Stimulated activated CD4-positive, alpha-beta T cell treated with anti-CD3 and anti-CD28 coated beads, TNF-alpha, amount 100 ng/mL, for 1 hour (primary cell): ENCODE data around the gene LYSMD3.

Experiments
- DNase-seq, 3 donors: peaks; one replicate each; pipeline ENCODE4 v3.0.0-alpha.2; 2020; ENCODE audit warnings: low read depth in 3 of 3, low spot score in 1 of 3

LYSMD3 gene

DNA sequence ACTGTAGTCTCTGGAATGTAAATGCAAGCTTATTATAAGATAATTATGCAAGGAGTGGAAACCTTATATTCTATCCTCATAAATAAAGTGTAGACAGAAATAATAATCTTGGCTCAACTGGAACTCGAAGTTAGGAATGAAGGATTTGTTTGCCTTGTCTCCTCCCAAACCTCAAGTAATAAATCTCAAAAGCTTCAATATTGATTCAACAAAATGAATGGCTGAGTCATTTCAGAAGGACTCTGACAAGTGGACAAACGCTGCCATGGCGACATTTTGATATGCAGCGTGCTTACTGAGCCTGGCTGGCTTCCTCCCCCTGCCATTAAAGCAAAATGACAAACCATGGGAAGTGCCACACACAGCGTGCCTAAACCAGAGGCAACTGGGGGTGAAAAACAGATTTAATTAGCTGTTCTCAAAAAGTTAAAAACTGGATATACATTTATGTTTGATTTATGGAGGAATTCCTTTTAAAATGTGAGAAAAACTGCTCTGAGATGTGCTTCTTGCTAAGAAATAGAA, 18.7 kb upstream of the LYSMD3 start:
- no peak for DNase-seq

DNA sequence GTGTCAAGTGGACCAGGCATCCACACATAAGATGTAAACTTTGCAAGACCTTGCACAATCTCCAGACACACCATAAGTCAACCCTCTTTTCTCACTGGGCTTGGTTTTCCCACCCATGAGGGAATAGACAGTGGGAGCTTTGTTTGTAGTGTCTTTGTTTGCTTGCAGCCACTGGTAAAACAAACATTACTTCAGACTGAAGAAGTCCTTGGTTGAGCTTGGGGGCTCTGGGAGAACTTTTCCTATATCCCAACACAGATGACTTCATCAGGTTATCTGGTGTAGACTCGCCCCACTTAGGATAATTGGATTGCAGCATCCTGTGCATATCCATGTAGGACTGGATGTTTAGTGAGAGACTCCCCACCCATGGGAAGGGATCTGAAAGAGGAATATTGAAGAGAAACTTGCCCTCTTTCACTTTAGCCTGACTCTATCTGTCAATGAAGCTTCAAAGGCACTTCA, 17.7 kb upstream of the LYSMD3 start:
- DNase-seq: no peak

DNA sequence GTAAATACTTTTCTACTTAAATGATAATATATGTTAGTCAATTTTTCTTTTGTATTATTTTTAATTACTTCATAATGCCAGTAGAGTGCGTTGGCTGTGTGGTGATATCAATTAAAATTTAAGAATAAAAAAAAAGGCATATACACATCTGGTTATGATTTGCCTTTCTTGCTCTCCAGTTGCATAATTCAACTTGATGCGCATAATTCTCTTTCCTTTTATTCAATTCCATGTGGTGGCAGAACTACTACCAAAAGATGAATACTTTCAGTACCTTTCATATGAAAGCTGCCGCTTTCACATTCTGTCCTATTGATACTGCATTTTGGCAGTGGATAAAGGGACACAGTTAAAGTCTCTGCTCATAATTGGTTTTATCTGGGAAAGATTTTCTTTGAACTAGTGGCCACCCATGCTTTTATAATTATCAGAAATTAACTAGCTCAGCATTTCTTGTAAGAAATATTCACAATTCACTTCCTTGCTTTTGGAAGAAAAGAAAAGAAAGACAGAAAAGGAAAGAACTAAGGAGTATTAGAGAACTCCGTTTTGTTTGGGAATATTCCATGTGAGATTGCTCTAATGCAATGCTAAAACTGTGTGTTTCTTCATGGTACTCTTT, 16.9 kb upstream of the LYSMD3 start:
- no peak for DNase-seq

DNA sequence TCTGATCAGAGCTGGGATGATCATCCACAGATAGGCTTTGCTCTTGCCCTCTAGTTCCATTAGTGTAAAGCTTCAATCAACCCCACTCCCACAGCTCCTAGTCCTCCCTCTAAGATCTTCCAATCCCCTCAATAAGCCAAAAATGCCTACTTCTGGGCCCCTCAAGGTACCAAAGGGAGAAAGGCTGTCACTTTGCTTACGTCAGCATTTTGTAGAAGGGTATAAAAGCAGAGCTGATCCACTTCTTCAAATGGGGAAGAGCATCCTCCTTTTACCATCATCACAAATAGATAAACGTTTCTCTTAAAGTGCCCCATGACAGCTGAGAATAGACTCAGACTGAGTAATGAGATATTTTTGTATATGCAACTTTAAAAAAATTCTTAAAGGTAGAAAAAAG, 16.1 kb upstream of the LYSMD3 start:
- DNase-seq: no peak

DNA sequence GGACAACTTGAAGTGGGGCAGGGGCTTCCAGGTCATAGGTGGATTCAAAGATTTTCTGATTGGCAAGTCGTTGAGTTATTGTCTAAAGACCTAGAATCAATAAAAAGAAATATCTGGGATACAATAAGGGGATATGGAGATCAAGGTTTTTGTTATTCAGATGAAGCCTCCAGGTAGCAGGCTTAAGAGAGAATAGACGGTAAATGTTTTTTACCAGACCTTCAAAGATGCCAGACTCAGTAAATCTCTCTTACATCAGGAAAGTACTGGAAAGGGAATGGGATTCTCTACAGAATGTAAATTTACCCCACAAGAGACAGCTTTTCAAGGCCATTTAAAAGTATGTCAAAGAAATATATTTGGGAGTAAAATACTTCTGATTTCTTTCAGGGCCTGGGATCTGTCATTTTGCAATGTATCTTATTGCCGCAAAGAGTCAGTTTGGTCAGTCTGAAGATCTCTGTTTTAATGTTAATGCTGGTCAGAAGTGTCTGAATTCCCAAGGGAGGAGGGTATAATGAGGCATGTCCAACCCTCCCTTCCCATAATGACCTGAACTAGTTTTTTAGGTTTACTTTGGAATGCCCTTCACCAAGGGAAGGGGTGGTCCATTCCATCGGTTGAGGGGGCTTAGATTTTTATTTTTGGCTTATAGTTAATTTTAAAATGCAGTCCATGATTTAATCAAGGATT, 13.6 kb upstream of the LYSMD3 start:
- no peak for DNase-seq

DNA sequence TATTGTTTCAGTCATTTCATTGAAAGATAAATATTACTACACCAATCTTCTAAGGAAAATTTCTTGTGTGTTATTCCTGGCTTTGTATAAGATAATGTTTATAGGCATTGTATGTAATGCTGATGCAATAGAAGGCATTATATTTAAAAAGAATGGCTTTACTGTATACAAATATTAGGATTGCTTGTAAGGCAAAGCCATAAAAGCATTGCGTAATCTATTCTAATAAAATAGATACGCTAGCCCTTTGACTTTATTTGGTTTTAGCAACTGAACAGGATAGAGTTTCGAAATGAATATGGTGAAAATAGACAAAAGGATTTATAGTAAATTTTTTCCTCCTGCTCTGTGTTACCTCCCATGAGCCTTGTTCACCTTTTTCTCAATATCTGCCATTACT, 5.5 kb upstream of the LYSMD3 start:
- DNase-seq: no peak

DNA sequence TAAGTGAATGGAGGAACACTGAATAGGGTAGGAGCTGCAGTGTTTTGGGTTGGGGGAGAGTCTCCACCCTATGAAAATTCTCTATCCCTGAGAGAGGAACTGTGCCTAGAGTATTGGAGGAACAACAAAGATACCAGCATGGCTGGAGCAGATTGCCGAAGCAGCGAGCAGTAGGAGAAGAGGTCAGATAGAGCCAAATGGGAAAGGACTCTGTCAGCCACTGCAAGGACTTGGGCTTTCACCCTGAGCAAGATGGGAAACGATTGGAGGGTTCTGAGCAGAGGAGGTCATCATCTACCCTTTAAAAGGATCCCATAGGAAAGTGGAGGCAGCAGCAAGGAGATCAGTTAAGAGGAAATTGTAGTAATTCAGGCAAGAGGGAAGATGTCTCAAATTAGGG, 4.4 kb upstream of the LYSMD3 start:
- no peak for DNase-seq

DNA sequence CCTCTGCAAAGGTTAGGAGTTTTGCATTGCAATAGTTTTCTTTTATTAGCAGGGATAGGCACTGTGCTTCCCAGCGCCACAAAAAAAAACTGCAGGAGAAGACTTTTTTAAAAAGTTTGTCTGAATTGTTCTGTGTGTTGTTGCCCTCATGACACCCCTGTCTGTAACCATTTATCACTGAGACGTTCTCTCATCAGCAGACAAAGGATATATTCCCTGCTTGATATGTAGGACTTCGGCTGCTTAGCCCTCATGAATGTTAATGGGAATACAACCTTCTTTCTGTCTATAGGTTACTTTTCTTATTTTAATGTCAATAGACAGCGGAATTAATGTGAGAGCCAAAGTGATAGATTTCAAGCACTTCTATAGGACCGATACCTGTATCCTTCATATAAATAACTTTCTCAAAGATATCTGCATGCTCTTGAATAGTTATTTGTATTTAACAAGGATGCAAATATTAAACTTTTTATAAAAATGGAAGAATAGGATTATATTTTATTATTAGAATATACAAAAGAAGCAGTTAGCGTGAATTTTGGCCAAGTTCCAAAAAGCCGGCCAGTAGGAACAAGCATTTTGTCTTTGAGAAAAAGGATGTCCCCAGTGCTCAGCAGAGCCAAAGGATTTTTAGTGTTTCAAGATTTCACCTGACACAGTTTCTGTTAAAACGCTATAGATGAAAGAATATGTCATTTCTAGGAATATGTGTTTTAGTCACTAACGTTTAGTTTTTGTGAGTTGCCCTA, 1.5 kb upstream of the LYSMD3 start:
- no peak for DNase-seq

DNA sequence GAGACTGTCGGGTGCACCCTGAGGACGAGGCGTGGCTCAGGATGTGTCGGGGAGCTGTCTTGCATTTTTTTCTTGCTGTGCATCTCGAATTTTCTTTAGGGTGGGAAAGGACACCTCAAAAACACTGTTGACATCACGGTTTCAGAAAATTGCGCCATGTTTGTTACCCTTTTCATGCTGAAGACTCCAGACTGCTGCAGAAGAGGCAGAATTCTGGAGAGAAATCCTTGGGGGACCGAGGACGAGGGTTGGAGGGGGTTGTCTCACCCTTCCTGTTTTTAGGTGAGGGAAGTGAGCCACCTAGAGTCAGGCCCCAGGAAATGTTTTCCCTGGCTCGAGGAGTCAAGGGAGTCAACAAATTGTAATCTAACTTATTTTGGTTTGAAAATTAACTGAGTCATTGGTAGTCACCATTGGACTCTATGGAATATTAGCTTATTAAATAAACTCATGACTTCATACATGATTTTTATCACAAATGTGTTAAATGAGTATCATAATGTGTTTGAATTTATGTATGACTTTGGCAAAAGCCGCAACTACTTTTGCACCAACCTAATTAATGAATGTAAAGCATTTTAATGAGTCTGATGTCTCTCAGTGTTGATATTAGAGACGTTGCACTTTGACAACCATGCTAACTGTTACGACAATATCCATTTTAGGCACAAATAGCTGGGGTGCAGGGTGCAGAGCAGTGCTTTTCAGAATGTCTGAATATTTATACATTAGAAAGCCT, 724 bp upstream of the LYSMD3 start:
- peak in 2 of 3 donors; percentile 11 to 18 for DNase-seq

DNA sequence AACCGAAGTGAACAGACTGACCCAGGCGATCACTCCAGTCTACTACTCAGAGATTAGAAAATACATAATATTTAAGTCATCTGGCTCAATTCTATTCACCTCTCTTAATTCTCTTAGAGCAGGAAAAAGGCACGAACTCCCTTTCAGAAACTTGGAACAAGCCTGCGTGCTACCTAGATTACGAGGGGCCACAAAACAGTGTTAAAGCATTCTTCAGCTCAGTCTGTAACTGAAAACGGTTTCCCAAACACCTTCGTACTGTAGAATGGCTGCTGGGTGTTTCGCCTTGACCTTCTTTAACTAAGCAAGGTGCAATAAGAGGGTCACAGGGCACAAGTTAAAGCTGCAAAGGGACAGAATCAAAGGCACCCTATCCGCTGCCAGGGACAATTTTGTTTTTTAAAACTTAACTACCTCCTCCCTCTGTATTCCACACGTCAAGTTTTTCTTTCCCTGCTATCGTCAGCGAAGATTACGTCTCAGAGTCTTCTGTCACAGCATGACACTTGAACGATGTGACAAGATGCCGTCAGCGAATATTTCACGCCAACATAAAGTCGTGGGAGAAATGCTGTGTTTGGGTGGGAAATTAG, 687 bp downstream of the LYSMD3 start:
- DNase-seq: peak in 1 of 3 donors; percentile 1

DNA sequence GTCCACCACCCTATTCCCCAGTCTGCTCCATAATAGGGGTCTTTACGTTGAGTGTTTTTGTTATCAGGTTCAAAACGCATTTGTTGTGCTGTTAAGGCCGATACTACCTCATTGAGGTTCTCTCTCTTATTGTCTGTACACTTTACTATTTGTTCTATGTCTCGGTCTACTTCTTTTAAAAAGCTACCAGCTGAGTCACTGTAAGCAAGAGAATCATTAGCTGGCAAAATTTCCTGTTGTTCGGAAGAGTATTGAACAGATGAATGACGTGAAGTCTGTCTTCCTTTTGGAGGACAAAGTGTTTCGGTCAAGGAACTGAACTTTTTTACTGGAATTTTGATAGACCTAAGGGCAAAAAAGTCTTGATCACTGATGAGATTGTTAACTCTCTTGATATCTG, 10.3 kb downstream of the LYSMD3 start:
- DNase-seq: no peak

DNA sequence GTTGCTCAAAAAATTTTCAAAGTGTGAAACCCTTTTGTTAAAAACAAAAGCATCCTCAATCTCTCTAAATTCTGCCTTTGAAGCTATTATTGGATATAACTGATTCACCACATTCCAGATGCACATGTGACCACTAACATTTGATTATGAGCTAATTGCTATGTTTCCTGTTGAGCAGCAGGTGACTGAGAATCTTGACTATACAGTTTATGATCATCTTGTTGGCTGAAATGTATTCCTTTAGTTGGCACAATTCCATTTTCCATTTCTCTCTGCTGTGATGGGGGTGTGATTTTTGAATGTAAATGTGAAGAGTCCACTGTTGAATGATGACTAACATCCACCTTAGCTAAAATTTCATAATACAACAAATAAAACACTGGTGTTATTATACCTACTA, 10.7 kb downstream of the LYSMD3 start:
- DNase-seq: no peak

DNA sequence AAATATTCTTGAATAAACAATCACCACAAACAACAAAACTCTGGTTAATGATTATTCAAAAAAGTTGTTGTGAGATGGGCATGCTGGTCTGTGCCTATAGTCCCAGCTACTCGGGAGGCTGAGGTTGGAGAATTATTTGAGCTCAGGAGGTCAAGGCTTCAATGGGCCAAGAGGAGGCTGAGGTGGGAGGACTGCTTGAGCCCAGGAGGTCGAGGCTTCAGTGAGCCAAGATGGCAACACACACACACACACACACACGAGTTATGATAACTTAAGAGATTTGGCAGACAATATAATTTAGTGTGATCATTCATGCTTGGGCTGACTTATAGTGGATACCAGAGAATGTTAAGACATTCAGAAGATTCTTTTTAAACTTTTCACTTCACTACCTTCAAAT, 14.9 kb downstream of the LYSMD3 start:
- DNase-seq: no peak

DNA sequence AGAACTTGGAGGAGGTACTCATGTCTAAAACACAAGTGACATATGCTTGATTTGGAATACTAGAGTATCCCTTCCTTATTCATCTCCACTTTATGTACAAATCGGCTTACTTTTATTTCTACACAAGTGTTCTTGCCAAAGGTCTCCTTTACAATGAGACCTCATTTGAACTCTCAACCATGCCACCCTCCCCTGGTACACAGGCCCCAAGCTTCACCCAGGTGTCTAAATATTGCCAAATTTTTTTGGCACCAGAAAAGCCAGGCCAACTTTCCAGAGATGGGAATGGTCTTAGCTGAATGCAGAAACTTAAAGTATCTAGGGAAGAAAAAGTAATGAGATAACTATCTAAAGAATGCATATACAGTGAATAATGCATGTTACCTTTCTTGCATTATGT, 18.9 kb downstream of the LYSMD3 start:
- no peak for DNase-seq

DNA sequence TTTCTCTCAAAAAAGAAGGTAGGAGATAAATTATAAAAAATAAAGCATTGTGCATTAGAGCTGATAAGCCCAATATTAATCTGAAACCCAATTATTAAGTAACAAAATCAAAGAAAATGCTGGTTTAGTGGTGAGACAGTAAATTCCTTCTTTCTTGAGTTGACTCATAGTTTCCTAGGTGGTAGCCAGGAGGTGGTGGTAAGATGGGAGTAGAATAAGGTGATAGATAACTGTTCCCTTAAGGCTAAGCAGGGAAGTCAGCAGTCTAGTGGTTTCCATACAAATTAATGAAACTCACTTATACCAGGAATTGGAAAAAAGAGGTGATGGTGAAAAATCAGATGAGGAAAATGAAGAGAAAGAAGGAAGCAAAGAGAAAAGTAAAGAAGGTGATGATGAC, 23.2 kb downstream of the LYSMD3 start:
- DNase-seq: no peak

DNA sequence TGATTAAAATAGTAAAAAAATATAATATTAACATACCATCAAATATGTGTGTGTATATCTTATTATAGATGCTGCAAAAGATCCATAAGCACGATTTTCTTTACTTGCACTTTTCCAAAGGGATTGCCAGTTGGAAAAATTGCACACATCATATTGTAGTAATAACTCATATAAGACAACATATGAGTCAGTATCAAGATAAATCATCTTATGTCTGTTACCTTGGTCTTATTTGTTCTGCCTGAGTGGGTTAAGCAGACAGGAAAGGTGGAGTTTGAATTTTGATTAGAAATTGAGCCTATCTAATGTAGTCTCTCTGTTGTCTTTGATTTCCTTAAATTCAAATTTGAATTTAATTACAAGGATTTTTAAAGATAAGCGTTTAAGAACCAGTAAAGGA, 24.6 kb downstream of the LYSMD3 start:
- no peak for DNase-seq

DNA sequence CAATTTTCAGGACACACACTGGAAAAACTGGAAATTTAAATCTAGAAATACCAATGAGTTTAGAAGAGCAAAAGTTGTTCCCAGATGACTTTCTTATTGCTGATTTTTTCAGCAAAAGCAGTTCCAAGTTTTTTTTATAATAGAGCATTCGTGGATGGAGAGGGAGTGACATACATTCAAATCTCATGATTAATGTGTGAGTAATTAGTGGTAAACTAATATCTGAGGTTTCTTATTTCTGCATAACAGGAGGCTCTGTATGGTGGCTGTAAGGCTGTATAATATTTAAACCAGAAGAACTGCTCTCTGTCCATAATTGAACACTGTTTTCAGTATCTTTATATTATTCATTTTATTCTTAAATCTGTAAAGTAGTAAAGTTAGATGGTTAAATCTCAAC, 25.8 kb downstream of the LYSMD3 start:
- DNase-seq: no peak

DNA sequence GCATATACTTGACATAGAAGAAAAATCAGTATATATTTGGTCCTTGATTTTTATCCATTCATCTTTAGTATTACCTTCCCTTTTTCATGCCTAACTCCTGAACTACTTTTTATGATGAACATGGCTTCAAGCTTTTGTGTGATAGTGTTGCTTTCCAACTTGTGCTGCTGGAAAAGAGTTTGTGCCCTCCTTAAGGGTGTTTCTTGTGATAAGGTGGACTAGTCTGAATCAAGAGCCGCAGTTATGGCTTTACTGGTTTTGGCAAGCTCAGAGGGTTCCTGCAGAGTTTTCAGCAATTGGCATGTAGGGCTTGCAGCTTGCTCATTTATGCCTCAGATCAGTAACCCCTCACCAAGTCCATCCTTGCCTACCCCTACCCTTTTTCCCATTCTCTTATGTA, 34.2 kb downstream of the LYSMD3 start:
- DNase-seq: no peak

DNA sequence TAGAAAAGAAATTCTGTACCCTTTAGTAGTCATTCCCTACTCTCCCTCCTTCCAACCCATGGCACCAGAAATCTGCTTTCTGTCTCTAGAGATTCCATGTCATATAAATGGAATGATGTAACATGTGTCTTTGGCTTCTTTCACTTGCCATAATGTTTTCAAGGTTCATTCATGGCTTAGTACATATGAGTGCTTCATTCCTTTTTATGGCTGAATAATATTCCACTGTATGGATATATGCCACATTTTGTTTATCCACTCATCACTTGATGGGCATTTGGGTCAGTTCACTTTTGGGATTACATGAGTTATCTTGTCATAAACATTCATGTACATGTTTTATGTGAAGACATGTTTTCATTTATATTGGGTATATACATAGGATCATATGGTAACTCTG, 35.3 kb downstream of the LYSMD3 start:
- DNase-seq: no peak

DNA sequence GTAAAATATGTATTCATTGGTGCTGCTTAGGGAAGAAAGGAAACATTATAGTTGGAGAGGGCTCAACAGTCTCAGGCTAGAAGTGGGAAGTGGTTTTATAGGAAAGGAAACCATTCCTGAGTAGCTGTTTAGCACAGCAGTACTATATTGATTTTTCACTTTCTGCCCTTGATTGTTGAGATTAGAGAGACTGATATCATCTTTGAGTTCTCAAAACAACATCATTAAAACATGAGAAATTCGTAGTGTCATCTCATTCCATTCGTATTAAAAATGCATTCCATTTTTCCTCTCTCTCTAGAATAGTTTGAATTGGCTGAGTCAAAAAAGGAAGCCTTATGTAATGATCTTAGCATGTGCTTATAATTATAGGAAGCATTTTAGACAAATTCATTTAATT, 40.6 kb downstream of the LYSMD3 start:
- no peak for DNase-seq

DNA sequence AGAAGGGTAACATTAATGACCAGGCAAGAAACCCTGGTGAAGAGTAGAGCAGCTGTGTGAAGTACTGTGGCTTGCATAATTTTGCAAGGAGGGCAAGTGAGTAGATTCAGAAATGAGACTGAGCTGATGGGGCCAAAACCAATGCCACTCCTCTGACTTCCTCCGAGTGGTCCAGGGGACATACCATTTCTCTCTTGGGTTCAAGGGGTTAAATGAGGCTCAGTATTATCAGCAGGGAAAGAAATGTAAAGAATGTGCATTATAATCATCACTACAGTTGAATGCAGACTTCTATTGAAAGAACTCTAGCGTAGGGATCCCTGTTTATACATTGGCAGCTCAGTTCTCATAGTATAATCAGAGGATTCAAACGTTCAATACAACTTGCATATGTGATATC, 44.8 kb downstream of the LYSMD3 start:
- no peak for DNase-seq
